WTC11 (cell line): ENCODE results near the gene PLXNA2. TPM values are rescaled to one million over a fixed set of nuclear protein-coding genes. Genes with fewer than 3 reads are reported as not detected.

Experiments used
- ATAC-seq: fragments of 200-7000 bp; cut with Tn5 transposase; 2 replicates; pipeline ENCODE4 v1.10.0; 2021; ENCODE audit warnings: mild to moderate bottlenecking, moderate library complexity
- CTCF ChIA-PET: fragments of 300-600 bp; sonication (Branson Sonifier 250); formaldehyde crosslinking; loops from one replicate; lab custom pipeline; 2021; ENCODE audit warnings: antibody characterized with exemption; lab: Charles Lee
- POLR2A ChIA-PET: fragments of 350-600 bp; sonication (Branson Sonifier 250); formaldehyde crosslinking; loops from one replicate; lab custom pipeline; 2021; ENCODE audit warnings: antibody characterized with exemption; lab: Charles Lee
- DNase-seq: peaks from one replicate; pipeline ENCODE4 v3.0.0; 2021; ENCODE audit warnings: low spot score
- H3K27ac Mint-ChIP-seq: 2 replicates; pipeline ENCODE4 v1.8.0; 2021; ENCODE audit warnings: mixed read lengths
- H3K27me3 Mint-ChIP-seq: 2 replicates; pipeline ENCODE4 v1.8.0; 2021; ENCODE audit warnings: low read depth, mild to moderate bottlenecking, moderate library complexity, mixed read lengths
- H3K36me3 Mint-ChIP-seq: 2 replicates; pipeline ENCODE4 v1.8.0; 2021; ENCODE audit warnings: mixed read lengths
- H3K4me1 Mint-ChIP-seq: 2 replicates; pipeline ENCODE4 v1.8.0; 2022; ENCODE audit warnings: mixed read lengths
- H3K4me3 Mint-ChIP-seq: 2 replicates; pipeline ENCODE4 v1.8.0; 2021; ENCODE audit warnings: mild to moderate bottlenecking, moderate library complexity, mixed read lengths
- H3K9me3 Mint-ChIP-seq: 2 replicates; pipeline ENCODE4 v1.8.0; 2021; ENCODE audit warnings: mixed read lengths
- ARID4B ChIP-seq: sonication (generic); formaldehyde crosslinking; IDR thresholded peaks from 2 replicates; pipeline ENCODE4 v1.8.0; 2023; ENCODE audit warnings: missing genetic modification reagents, mild to moderate bottlenecking, borderline replicate concordance
- ELF4 ChIP-seq: sonication (generic); formaldehyde crosslinking; IDR thresholded peaks from 2 replicates; pipeline ENCODE4 v1.8.1; 2022; ENCODE audit warnings: low read depth, mild to moderate bottlenecking, moderate library complexity, missing genetic modification reagents
- ESRRA ChIP-seq: sonication (generic); formaldehyde crosslinking; IDR thresholded peaks from 2 replicates; pipeline ENCODE4 v1.8.1; 2022; ENCODE audit warnings: mild to moderate bottlenecking, missing genetic modification reagents, borderline replicate concordance
- ETV6 ChIP-seq: sonication (generic); formaldehyde crosslinking; IDR thresholded peaks from 2 replicates; pipeline ENCODE4 v1.8.1; 2022; ENCODE audit warnings: mild to moderate bottlenecking, missing genetic modification reagents
- FOXP4 ChIP-seq: sonication (generic); formaldehyde crosslinking; IDR thresholded peaks from 2 replicates; pipeline ENCODE4 v1.8.0; 2022; ENCODE audit warnings: mild to moderate bottlenecking, missing genetic modification reagents
- JAZF1 ChIP-seq: fragments of 250-450 bp; sonication (Bioruptor Pico); IDR thresholded peaks from 2 replicates; pipeline ENCODE4 v1.9.0; 2021; ENCODE audit warnings: moderate library complexity, mild to moderate bottlenecking, inconsistent platforms
- MYBL2 ChIP-seq: sonication (generic); formaldehyde crosslinking; IDR thresholded peaks from 2 replicates; pipeline ENCODE4 v1.8.1; 2023; ENCODE audit warnings: mild to moderate bottlenecking, moderate library complexity, missing genetic modification reagents
- PREB ChIP-seq: sonication (generic); formaldehyde crosslinking; IDR thresholded peaks from 2 replicates; pipeline ENCODE4 v1.8.1; 2022; ENCODE audit warnings: mild to moderate bottlenecking, missing genetic modification reagents, moderate library complexity, borderline replicate concordance
- ZNF121 ChIP-seq: sonication (generic); formaldehyde crosslinking; IDR thresholded peaks from 2 replicates; pipeline ENCODE4 v1.8.0; 2023; ENCODE audit warnings: missing genetic modification reagents
- ZNF281 ChIP-seq: sonication (generic); formaldehyde crosslinking; IDR thresholded peaks from 2 replicates; pipeline ENCODE4 v1.8.0; 2023; ENCODE audit warnings: mild to moderate bottlenecking, missing genetic modification reagents
- total RNA-seq: library from RNA; stranded (reverse); gene quantifications from 3 replicates; pipeline ENCODE4 v1.2.3, GENCODE V29; 2021

The PLXNA2 gene
- total RNA-seq, 1 experiment from 2014 or later, result 4.2 TPM

GRCh38 chr1:208212893-208213292 lies 31.3 kb downstream of the PLXNA2 start (continued):
- TF ChIP-seq ESRRA (CRISPR knock-in tag) (no peak), MYBL2 (CRISPR knock-in tag) (no peak), ETV6 (CRISPR knock-in tag) (no peak), PREB (CRISPR knock-in tag) (no peak)

GRCh38 chr1:208211921-208212843 lies 32.0 kb downstream of the PLXNA2 start:
- DNase-seq (no peak), ATAC-seq (peak; percentile 22; the same call in 1 of the 2 replicates)
- H3K27me3 Mint-ChIP-seq, result no peaks in the 10 kb centered on the region
- H3K4me1 Mint-ChIP-seq, result peaks cover 18% of the 10 kb centered on the region
- H3K27ac Mint-ChIP-seq, result no peak overlapping the region
- no peak overlapping the region for H3K4me3 Mint-ChIP-seq
- ChIA-PET CTCF (interaction anchor here (0.5 to 2.2 kb wide), 5 partner anchors 33 to 219 kb away, joined by 3 to 7 read pairs (median 6); no protein-coding TSS in a partner anchor), POLR2A (interaction anchor here (0.7 to 1.0 kb wide), 2 partner anchors 21 to 110 kb away, joined by 3 read pairs; no protein-coding TSS in a partner anchor)
- no peak for TF ChIP-seq ZNF121 (CRISPR knock-in tag)
- TF ChIP-seq ARID4B (CRISPR knock-in tag), result no peak
- TF ChIP-seq JAZF1 (CRISPR knock-in tag), result no peak
- H3K9me3 Mint-ChIP-seq, result no peaks in the 10 kb centered on the region
- no peaks in the 10 kb centered on the region for H3K36me3 Mint-ChIP-seq

- H3K36me3 Mint-ChIP-seq, result no peaks in the 10 kb centered on the region
- H3K4me1 Mint-ChIP-seq, result peaks cover 18% of the 10 kb centered on the region
- ChIA-PET POLR2A (no interaction called here), CTCF (interaction anchor here (0.7 to 1.4 kb wide), 5 partner anchors 19 to 216 kb away, joined by 3 to 5 read pairs (median 3); no protein-coding TSS in a partner anchor)
- no peaks in the 10 kb centered on the region for H3K9me3 Mint-ChIP-seq
- H3K27ac Mint-ChIP-seq, result no peak overlapping the region
- TF ChIP-seq FOXP4 (CRISPR knock-in tag), result no peak
- no peak for TF ChIP-seq ELF4 (CRISPR knock-in tag)
- TF ChIP-seq ZNF281, result no peak
- no peak overlapping the region for H3K4me3 Mint-ChIP-seq
- DNase-seq (no peak), ATAC-seq (no peak)
- no peaks in the 10 kb centered on the region for H3K27me3 Mint-ChIP-seq
Observed at GRCh38 chr1:208209896-208210589, 34.1 kb downstream of the PLXNA2 start.
